LNCaP clone FGC (cell line): ENCODE data around the gene U2AF2.

Source experiments
- DNase-seq: peaks from one replicate; pipeline ENCODE4 v3.0.0-alpha.2; 2011; ENCODE audit warnings: low read depth
- H3K4me3 ChIP-seq: 2 replicates; pipeline ENCODE4 v1.5.1; 2011; ENCODE audit warnings: mild to moderate bottlenecking, low read depth, low read length, control low read depth
- CTCF ChIP-seq: IDR thresholded peaks from 2 replicates; pipeline ENCODE4 v1.5.1; 2012; ENCODE audit warnings: mild to moderate bottlenecking; ENCODE audit not compliant: control insufficient read depth, insufficient read depth; ENCODE audit errors: extremely low read depth

The U2AF2 gene

GRCh38 chr19:55643003-55643886 lies 11.6 kb upstream of the U2AF2 start, which contains the start of gene ZNF581:
Gene ZNF581 (plus strand): TSS chr19:55643649. CDS start chr19:55644572, 923 bp downstream.
- peak; percentile 43 for DNase-seq
- TF ChIP-seq CTCF = no peak

GRCh38 chr19:55643887-55644176 lies 11.0 kb upstream of the U2AF2 start:
- TF ChIP-seq CTCF = no peak
- no peak for DNase-seq
- peak overlapping the region; percentile 95 for H3K4me3 ChIP-seq

More at GRCh38 chr19:55643003-55643886, 11.6 kb upstream of the U2AF2 start, which contains the start of gene ZNF581:
- H3K4me3 ChIP-seq = peak within 1 kb of the TSS; percentile 95

- H3K4me3 ChIP-seq = peak overlapping the region; percentile 95
- no peak for DNase-seq
- TF ChIP-seq CTCF = no peak
Measured at GRCh38 chr19:55644191-55644833, 10.5 kb upstream of the U2AF2 start.

GRCh38 chr19:55644842-55645511 lies 9.9 kb upstream of the U2AF2 start:
- no peak for DNase-seq
- H3K4me3 ChIP-seq = peak overlapping the region; percentile 95

GRCh38 chr19:55645512-55645881 lies 9.3 kb upstream of the U2AF2 start:
- DNase-seq = no peak
- TF ChIP-seq CTCF = no peak
- H3K4me3 ChIP-seq = no peak overlapping the region

More at GRCh38 chr19:55644842-55645511, 9.9 kb upstream of the U2AF2 start:
- no peak for TF ChIP-seq CTCF

GRCh38 chr19:55646889-55647731 lies 7.7 kb upstream of the U2AF2 start:
- TF ChIP-seq CTCF = no peak
- H3K4me3 ChIP-seq = peak overlapping the region; percentile 84
- no peak for DNase-seq
